Esophagus mucosa (tissue), 1 donor: ENCODE measurements around the gene TOMM6. TPM values are rescaled to one million over a fixed set of nuclear protein-coding genes. Genes with fewer than 3 reads are reported as not detected.
A peak's percentile ranks its signal among the peaks of the same experiment; 100 is the strongest.
"Not testable (repeated sequence)": the region's sequence is repeated elsewhere in the genome, so short reads cannot be mapped to it uniquely, and the experiment has no call there.

Source experiments
- ATAC-seq: fragments of 200-7000 bp; cut with Tn5 transposase; one replicate; pipeline ENCODE4 v1.9.1; 2020
- total RNA-seq: library from RNA; stranded (reverse); gene quantifications from one replicate; pipeline ENCODE4 v1.2.4, GENCODE V29; 2023
- donor health status: DM: yes; HTN: yes; CAD: no.

TOMM6 gene
- total RNA-seq, 1 donor from 2014 or later = 189 TPM

- ATAC-seq = peak; percentile 1
Observed at GRCh38 chr6:41785689-41786450, 1.6 kb upstream of the TOMM6 start.

DNA sequence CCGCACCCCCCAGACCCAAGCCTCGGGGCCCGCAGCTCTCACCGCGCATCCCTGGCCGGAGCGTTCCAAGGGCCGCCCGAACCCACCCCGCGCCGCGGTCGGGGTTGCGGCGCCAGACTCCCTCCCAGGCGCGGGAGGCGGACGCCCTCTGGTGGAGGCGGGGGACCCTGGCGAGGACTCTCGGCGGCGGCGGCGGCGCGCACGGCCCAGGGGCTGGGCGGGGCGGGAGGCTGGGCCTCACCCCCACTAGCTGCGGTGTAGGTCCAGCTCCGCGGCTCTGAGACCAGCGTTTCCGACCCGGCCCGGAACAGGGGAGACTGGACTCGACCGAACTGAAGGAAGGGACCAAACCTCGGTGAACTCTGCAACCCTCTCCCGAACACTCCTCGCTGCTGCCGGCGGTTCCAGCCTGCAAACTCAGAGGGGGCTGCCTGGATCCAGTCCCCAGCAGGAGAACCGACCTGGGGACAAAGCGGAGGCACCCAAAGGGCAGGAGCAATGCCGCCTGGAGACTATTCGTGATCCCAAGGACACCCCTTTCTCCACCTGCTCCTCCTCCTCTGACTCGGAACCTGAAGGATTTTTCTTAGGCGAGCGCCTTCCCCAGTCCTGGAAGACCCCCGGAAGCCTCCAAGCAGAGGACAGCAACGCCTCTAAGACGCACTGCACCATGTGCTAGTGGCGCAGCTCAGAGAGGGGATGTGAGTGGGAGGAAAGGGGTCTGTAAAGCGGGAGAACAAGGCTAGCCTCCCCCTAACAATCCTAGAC, 859 bp upstream of the TOMM6 start:
- ATAC-seq = peak; percentile 87

- ATAC-seq = no peak
Observed at GRCh38 chr6:41789390-41789724, 1.9 kb downstream of the TOMM6 start.

GRCh38 chr6:41790045-41790444, 2.6 kb downstream of the TOMM6 start:
- no peak for ATAC-seq

DNA sequence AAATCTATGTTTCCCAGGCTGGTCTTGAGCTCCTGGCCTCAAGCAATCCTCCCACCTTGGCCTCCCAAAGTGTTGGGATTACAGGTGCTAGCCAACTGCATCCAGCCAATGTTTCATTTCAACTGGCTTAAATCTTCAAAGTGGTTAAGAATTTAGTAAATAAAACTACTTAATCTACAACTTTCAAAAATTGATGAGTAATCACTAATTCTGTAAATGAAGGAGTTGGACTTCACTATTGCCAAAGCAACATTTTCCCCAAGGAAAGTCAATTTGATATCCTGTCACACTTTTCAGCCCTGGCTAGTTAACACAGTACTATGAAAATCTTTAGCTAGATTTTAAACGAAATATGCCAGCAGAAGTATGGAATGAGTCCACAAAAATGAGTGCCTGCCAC, 3.8 kb downstream of the TOMM6 start:
- ATAC-seq = no peak

GRCh38 chr6:41791984-41792383, 4.5 kb downstream of the TOMM6 start:
- ATAC-seq = no peak

- no peak for ATAC-seq
Observed at GRCh38 chr6:41796474-41796873, 9.0 kb downstream of the TOMM6 start.

- ATAC-seq = no peak
Observed at GRCh38 chr6:41798901-41799558, 11.5 kb downstream of the TOMM6 start.

- ATAC-seq = no peak
Observed at GRCh38 chr6:41799559-41799911, 12.0 kb downstream of the TOMM6 start.

DNA sequence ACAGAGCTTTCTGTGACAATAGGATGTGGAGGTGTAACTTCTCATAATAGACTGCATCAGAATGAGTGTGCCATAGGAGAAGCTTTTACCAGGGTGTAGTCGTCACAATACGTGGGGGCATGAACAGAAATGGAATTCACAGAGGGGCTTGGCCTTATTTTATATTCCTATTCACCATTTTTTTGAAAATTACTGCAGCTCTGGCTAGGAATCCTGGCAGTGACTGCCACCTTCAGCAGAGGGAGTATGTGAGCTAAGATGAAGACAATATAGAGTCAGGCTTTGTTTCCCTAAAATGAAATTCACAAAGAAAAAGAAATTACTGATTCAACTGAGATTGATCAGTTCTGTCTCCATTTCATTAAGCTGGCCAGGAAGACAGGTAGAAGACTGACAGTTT, 13.9 kb downstream of the TOMM6 start:
- no peak for ATAC-seq

DNA sequence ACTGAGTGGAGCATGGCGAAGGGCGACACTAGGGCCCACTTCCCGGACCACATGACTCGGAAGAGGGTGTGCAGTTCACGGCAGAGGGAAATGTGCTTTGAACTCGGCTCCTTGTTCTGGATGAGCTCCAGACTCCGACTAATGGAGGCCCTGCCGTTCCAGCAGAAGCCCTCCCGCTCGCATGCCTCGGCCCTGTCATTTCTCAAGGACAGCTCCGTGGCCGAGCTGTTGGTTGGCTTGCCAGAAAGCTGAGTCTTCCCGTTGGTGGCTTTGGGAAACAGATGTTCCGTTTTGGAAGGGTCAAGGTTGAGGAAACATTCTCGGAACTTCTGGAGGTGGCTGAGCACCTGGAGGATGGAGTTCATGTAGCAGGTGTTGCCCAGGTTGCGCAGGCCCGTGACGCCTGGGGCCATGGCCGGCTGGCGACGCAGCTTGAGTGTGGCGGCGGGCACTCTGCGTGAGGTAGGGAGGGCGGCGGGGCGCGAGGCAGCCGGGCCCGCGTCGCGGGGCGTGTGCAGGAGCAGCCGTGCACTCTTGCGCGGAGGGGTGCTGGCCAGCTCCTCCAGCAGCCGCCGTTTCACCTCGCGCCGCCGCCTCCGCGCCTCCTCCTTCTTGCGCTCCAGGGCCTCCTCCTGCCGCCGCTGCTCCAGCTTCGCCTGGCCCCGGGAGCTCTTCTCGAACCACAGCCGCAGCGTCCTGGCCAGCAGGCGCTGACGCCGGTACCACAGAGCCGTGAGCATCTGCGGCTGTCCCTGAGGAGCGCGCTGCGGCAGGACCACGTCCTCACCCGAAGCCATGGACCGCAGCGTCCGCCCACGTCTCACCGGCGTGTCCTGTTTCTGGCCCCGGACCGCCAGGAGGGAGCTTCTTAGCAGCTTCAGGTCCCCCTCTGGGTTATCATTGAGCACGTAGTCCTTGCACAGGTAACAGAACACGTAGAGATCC, 18.6 kb downstream of the TOMM6 start:
- ATAC-seq = no peak

DNA sequence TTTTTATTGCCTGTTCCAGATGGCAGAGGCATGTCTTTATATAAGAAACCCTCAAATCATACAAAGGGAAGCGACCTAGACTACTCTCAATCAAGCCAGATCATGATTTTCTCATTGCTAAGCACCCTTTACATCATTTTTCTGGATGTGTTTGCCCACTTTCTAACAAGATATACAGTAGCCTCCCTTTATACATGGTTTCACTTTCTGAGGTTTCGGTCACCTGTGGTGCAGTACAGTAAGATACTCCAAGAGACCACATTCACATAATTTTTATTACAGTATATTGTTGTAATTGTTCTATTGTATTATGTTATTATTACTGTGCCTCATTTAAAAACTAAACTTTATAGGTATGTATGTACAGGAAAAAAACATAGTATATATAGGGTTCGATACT, 23.6 kb downstream of the TOMM6 start:
- no peak for ATAC-seq

DNA sequence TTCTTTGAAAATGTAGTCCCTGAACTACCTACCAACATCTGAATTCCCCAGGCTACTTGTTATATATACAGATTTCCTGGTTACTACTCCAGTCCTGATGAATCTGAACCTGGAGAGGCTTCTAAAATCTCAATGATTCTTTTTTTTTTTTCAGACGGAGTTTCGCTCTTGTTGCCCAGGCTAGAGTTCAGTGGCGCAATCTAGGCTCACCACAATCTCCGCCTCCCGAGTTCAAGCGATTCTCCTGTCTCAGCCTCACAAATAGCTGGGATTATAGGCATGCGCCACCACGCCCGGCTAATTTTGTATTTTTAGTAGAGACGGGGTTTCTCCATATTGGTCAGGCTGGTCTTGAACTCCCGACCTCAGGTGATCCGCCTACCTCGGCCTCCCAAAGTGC, 24.5 kb downstream of the TOMM6 start:
- ATAC-seq = not testable (repeated sequence)

- no peak for ATAC-seq
Observed at GRCh38 chr6:41813469-41813868, 26.0 kb downstream of the TOMM6 start.

GRCh38 chr6:41813956-41814355, 26.5 kb downstream of the TOMM6 start:
- ATAC-seq = no peak

- ATAC-seq = no peak
Observed at GRCh38 chr6:41814629-41815028, 27.1 kb downstream of the TOMM6 start.

- no peak for ATAC-seq
Observed at GRCh38 chr6:41815587-41815986, 28.1 kb downstream of the TOMM6 start.

- peak; percentile 67 for ATAC-seq
Observed at GRCh38 chr6:41818271-41819054, 31.0 kb downstream of the TOMM6 start.

GRCh38 chr6:41821266-41821665, 33.8 kb downstream of the TOMM6 start:
- ATAC-seq = no peak

DNA sequence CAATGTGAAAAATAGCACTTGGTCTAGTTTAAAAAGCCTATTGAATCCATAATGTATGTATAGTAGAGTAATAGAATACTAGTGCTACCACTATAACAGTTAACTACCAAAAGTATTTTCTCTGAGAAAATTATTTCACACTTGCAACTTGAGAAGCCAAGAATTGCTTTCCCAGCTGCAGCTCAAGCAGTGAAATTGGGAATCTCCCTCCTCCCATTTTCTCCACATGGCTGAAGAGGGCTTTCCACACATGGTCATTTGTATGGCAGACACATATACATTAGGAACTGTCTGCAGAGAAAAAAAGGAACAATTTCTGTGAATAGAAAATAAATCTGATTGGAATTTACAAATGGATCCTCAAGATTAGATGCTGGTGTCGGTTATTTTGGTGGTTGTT, 34.5 kb downstream of the TOMM6 start:
- ATAC-seq = no peak

DNA sequence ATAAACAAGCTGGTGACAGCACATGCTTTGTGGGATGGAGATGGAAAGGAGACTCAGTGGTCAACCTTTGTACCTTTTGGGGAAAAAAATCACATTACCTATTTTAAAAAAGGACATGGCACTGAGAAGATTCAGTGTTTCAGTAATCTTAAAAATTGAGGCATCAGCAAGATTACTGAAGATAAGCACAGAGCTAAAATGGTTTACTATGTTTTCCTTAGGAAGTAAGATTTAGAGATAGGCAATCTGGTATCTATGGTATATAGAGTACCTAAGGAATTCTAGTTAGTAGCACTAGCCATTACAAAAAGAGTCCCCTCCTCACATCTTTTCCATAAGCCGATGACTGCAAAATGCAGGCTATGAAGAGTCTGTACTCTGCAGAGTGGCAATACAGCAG, 35.7 kb downstream of the TOMM6 start:
- ATAC-seq = no peak
